Measurements from ENCODE around the gene NMS. TPM values are rescaled to one million over a fixed set of nuclear protein-coding genes. Genes with fewer than 3 reads are reported as not detected.
"Not testable (repeated sequence)": the region's sequence is repeated elsewhere in the genome, so short reads cannot be mapped to it uniquely, and the experiment has no call there.

The NMS gene
- total RNA-seq, 1 experiment from 2014 or later, result not detected

DNA sequence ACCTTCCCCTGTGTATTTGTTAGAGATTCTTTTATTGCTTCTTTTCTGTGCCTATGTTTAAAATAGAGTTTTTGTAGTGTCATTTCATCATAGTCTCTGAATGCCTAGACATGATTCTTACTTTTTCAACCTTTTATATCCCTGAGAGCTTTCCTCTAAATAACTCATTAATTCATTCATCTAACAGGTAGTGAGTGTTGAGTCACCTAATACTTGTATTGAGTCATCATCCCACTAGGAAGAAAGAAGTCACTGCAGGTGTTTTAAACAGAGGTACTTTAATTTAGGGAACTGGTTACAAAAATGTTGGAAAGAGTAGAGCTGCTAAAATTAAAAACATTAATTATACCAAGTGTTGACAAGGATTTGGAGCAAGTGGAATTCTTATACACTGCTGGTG is 18.5 kb upstream of the NMS start:
- Histone ChIP-seq H3K9me3 (replicated peaks) (no peaks in the 10 kb centered on the region), H3K36me3 (no peaks in the 10 kb centered on the region), H3K27ac (no peak overlapping the region), H3K4me3 (no peak overlapping the region), H3K4me1 (replicated peaks) (no peaks in the 10 kb centered on the region), H3K27me3 (replicated peaks) (no peaks in the 10 kb centered on the region)
- DNase-seq (ENCODE audit: low read depth in 1 of 2, low spot score in 2 of 2), result no peak

DNA sequence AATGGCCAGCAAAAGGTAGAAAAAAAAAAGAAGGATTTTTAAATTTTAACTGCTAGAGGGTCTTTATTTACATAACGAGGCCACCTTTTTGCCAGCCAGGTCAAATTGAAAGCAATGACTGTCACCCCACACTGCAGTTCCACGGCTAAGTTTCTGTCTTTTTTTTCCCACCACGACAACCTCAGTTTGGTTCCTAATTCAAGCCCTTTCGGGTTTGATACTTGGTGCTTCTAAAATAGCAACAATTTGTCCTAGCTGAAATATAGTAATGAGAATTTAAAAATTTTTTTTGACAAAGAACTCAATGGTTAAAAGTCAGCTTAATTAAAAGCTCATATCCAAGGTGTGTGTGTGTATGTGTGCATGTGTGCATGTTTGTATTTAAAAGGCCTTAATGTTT is 16.4 kb upstream of the NMS start:
- Histone ChIP-seq H3K4me3 (no peak overlapping the region), H3K36me3 (no peaks in the 10 kb centered on the region)
- no peak for DNase-seq (ENCODE audit: low read depth in 1 of 2, low spot score in 2 of 2)

DNA sequence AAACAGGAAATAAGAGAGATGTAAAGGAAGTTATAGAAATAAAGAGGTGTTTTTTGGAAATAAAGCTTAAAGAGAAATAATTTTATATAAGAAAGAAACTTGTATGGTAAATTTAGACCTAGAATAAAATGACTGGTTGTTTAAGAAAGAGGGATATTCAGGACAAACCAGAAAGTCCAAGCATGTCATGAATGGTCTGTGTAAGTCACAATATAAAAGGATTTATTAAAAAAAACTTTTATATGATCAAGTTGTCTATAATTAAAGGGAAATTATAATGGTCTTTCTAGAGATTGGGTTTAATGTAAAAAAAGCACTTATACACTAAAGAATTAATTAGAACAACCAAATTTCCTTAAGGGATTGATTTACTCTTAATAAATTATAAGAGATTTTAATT is 13.9 kb upstream of the NMS start:
- H3K36me3 ChIP-seq; H3K27me3 ChIP-seq (replicated peaks); DNase-seq (ENCODE audit: low read depth in 1 of 2, low spot score in 2 of 2); H3K4me3 ChIP-seq; H3K27ac ChIP-seq; H3K4me1 ChIP-seq (replicated peaks); H3K9me3 ChIP-seq (replicated peaks): not testable (repeated sequence)

More for the DNA sequence above, 16.4 kb upstream of the NMS start:
- H3K27me3 ChIP-seq (replicated peaks), result no peaks in the 10 kb centered on the region
- H3K9me3 ChIP-seq (replicated peaks), result no peaks in the 10 kb centered on the region
- no peak overlapping the region for H3K27ac ChIP-seq
- H3K4me1 ChIP-seq (replicated peaks), result no peaks in the 10 kb centered on the region

DNA sequence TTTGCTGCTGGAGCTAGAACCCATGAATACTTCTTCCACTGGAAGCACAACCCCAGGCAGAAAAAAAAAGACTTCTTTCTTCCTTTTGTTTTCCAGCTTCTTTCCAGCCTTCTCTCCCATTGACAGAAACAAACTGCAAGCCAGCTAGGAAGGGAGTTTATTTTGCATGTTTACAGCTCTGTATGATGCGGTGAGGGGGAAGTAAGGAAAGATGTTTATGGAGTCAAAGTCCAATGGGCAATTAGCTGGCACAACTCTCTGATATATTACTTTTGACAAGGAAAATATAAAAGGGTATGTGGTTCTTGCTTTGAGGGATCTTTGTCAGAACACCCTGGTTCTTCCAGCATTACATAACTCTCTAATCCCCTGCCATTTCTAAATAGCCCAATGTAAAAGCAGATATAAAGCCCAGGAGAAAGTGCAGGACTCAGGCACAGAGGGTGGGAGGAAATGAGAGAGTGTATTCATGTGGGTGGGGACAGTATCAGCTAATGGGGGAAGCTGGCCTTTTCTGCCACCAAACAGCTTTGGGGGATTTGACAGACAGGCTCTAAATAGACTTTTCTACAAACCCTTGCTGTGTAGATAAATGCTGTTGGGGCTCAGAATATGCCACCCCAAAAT is 9.3 kb upstream of the NMS start:
- Histone ChIP-seq H3K9me3 (replicated peaks) (no peaks in the 10 kb centered on the region), H3K27me3 (replicated peaks) (no peaks in the 10 kb centered on the region), H3K4me3 (no peak overlapping the region), H3K4me1 (replicated peaks) (no peaks in the 10 kb centered on the region), H3K27ac (no peak overlapping the region), H3K36me3 (no peaks in the 10 kb centered on the region)
- DNase-seq (ENCODE audit: low read depth in 1 of 2, low spot score in 2 of 2), result no peak

DNA sequence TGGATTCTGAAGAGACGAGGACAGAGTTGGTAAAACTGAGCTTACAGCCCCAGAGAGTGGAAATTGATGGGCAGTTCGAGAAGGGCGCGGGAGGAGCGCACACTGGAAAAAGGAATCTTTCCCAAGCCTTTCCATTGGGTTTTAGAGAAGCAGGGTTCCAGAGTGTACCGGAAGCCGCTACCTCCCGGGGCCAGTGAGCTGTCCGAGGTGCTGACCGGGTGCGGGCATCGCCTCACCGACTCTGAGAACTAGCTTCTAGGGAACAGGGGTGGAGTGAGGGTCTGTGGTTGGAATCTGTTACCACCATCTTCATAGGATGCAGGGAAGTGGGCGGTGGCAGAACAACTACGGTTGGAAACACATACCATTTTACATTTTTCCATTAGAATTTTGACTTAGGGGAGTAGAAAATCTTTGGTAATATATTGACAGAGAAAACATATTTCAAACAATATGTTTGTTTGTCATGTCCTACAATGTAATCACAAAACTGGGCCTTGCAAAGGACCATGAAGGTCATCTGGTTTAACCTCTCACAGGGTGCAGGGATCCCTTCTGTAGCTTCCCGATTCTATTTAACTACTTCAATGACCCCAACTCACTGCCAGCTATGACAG is 724 bp downstream of the NMS start:
- no peaks in the 10 kb centered on the region for H3K36me3 ChIP-seq
- H3K27ac ChIP-seq, result no peak overlapping the region
- H3K9me3 ChIP-seq (replicated peaks), result no peaks in the 10 kb centered on the region
- peaks cover 3% of the 10 kb centered on the region; the same call in 1 of the 2 replicates for H3K27me3 ChIP-seq (replicated peaks)
- no peaks in the 10 kb centered on the region for H3K4me1 ChIP-seq (replicated peaks)
- peak; percentile 6 to 47 for DNase-seq (ENCODE audit: low read depth in 1 of 2, low spot score in 2 of 2)
- no peak overlapping the region for H3K4me3 ChIP-seq

DNA sequence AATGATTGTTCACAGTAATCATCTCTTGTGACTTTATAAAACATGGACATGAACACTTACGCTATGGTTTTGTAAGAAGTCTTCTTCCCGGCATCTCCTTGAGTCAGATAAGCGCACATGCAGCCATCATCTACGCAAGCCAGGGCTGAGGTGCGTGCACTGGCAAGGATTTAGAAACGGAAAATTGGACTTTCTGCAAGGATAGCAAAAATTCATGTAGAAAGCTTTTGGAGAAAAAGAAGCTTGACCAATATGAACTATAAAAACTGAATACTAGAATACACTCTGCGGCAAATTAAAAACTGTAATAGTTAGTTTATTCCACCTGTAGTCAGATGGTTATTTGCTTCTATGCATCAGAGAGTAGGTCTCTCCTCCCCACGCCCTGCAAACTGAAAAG is 6.3 kb downstream of the NMS start:
- Histone ChIP-seq H3K9me3 (replicated peaks) (no peaks in the 10 kb centered on the region), H3K27ac (no peak overlapping the region), H3K4me1 (replicated peaks) (no peaks in the 10 kb centered on the region), H3K36me3 (no peaks in the 10 kb centered on the region), H3K4me3 (no peak overlapping the region), H3K27me3 (replicated peaks) (no peaks in the 10 kb centered on the region; the same call in 1 of the 2 replicates)
- no peak for DNase-seq (ENCODE audit: low read depth in 1 of 2, low spot score in 2 of 2)

DNA sequence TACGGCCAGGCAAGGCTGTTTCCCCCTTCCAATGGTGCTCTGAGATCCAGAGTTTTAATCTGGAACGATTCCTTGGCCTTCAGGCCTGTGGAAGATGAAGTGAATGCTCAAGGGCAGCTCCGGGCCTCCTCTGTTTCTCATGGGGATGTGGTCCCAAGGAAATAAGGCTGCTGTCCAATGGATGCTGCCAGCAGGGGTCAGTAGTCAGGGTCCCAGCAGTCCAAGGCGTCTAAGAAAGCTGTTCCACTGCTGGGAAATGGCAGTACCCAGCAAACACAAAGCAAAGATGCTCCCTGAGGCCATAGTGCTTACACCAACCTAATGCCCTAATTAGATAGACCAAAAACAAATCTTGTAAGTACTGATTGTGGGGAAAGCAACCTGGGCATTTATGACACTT is 12.5 kb downstream of the NMS start:
- no peaks in the 10 kb centered on the region for H3K4me1 ChIP-seq (replicated peaks)
- H3K27me3 ChIP-seq (replicated peaks), result no peaks in the 10 kb centered on the region
- H3K36me3 ChIP-seq, result no peaks in the 10 kb centered on the region
- no peak for DNase-seq (ENCODE audit: low read depth in 1 of 2, low spot score in 2 of 2)
- H3K4me3 ChIP-seq, result no peak overlapping the region
- H3K27ac ChIP-seq, result no peak overlapping the region
- no peaks in the 10 kb centered on the region for H3K9me3 ChIP-seq (replicated peaks)

DNA sequence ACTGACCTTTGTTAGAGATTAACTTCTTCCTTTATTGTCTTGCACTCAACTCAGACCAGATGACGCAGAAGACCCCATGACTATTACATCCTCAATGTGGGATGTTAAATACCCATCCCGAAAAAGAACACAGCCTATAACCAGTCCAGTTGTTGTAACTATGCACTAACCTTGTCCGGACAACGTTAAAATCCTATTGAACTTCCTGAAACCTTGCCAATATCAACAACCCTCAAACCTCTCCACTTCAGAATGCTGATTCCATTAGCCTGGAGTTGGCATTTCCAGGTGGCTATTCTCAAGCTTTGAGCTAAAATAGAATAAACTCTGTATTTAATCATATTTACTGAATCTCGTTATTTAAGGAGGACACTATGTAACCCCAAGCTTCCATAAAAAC is 13.6 kb downstream of the NMS start:
- Histone ChIP-seq H3K9me3 (replicated peaks) (no peaks in the 10 kb centered on the region), H3K4me3 (no peak overlapping the region), H3K27me3 (replicated peaks) (no peaks in the 10 kb centered on the region), H3K4me1 (replicated peaks) (no peaks in the 10 kb centered on the region), H3K27ac (no peak overlapping the region), H3K36me3 (no peaks in the 10 kb centered on the region)
- no peak for DNase-seq (ENCODE audit: low read depth in 1 of 2, low spot score in 2 of 2)

DNA sequence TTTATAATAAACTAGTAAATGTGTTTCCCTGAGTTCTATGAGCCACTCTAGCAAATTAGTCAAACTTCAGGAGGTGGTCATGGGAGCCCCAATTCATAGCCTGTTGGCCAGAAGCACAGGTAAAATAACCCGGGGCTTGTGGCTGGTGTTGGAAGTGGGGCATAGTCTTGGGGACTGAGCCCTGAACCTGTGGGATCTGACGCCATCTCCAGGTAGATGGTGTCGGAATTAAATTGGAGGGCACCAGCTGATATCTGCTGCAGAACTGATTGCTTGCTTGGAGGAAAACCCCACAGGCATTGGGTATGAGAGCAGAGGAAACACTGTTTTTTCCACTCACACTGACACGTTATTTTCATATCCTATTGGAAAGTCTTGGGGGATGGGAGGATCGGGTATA is 14.1 kb downstream of the NMS start:
- Histone ChIP-seq H3K4me1 (replicated peaks) (no peaks in the 10 kb centered on the region), H3K36me3 (no peaks in the 10 kb centered on the region), H3K9me3 (replicated peaks) (no peaks in the 10 kb centered on the region), H3K27ac (no peak overlapping the region), H3K27me3 (replicated peaks) (no peaks in the 10 kb centered on the region), H3K4me3 (no peak overlapping the region)
- no peak for DNase-seq (ENCODE audit: low read depth in 1 of 2, low spot score in 2 of 2)

DNA sequence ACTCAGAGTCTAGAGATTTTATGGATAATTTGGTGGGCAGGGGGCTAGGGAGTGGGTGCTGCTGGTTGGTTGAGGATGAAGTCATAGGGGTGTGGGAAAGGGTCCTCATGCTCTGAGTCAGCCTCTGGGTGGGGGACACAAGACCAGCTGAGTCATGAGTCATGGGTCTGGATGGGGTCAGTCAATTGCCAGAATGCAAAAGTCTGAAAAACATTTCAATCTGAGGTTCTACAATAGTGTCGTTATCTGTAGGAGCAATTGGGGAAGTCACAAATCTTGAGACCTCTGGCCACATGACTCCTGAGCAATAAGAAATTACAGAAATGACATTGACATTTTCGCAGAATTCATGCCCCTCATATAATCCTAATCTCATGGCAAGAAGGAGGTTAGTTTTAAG is 15.1 kb downstream of the NMS start:
- Histone ChIP-seq H3K4me3 (no peak overlapping the region), H3K36me3 (no peaks in the 10 kb centered on the region), H3K27ac (no peak overlapping the region), H3K9me3 (replicated peaks) (no peaks in the 10 kb centered on the region), H3K4me1 (replicated peaks) (no peaks in the 10 kb centered on the region), H3K27me3 (replicated peaks) (no peaks in the 10 kb centered on the region)
- DNase-seq (ENCODE audit: low read depth in 1 of 2, low spot score in 2 of 2), result no peak

DNA sequence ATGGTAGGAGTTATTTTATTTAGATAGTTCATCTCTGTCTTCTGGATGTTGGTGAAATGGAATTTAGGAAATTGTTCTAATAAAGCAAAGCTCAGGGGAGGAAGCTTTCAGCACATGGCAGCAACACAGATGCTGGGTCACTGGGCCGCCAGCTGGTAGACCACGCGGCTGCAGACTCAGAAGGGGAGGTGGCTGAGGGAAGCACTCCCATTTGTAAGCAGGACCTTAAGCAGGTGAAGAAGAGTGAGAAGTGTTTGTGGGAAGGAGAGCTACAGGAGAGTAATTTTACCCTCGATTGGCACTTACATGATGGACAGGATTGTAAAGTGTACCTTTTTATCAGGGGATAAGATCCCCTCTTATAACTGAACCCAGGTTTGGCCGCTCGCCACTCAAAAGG is 24.4 kb downstream of the NMS start:
- Histone ChIP-seq H3K27me3 (replicated peaks) (no peaks in the 10 kb centered on the region), H3K9me3 (replicated peaks) (no peaks in the 10 kb centered on the region; the same call in 1 of the 2 replicates), H3K4me1 (replicated peaks) (no peaks in the 10 kb centered on the region), H3K4me3 (no peak overlapping the region), H3K27ac (no peak overlapping the region), H3K36me3 (no peaks in the 10 kb centered on the region)
- DNase-seq (ENCODE audit: low read depth in 1 of 2, low spot score in 2 of 2), result no peak

DNA sequence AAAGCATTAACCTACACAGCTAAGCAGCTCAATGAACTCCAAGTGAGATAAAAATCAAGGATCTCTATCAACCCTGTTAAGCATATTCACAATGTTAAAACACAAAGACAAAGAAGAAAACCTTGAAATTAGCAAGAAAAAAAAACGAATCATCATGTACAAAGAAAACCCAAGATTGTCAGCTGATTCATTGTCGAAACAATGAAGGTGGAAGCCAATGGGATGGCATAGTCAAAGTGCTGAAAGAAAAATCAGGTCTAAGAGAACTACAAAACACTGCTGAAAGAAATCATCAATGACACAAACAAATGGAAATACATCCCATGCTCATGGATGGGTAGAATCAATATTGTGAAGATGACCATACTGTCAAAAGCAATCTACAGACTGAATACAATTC is 32.5 kb downstream of the NMS start:
- H3K4me3 ChIP-seq, result no peak overlapping the region
- no peaks in the 10 kb centered on the region; the same call in 1 of the 2 replicates for H3K9me3 ChIP-seq (replicated peaks)
- DNase-seq (ENCODE audit: low read depth in 1 of 2, low spot score in 2 of 2), result no peak
- no peaks in the 10 kb centered on the region for H3K27me3 ChIP-seq (replicated peaks)
- H3K36me3 ChIP-seq, result no peaks in the 10 kb centered on the region
- H3K4me1 ChIP-seq (replicated peaks), result no peaks in the 10 kb centered on the region
- H3K27ac ChIP-seq, result no peak overlapping the region

DNA sequence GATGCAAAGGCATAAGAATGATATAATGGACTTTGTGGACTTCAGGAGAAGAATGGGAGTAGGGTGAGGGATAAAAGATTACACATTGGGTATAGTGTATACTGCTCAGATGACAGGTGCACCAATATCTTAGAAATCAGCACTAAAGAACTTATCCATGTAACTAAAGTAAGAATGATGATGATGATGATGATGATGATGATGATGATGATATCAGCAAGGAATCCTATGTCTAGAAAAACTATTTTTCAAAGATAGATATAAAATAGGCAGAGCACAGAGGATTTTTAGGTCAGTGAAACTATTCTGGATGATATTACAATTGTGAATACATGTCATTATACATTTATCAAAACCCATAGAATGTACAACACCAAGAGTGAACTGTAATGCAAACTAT is 34.3 kb downstream of the NMS start:
- Histone ChIP-seq H3K4me3 (no peak overlapping the region), H3K4me1 (replicated peaks) (no peaks in the 10 kb centered on the region), H3K36me3 (no peaks in the 10 kb centered on the region), H3K27ac (no peak overlapping the region), H3K9me3 (replicated peaks) (no peaks in the 10 kb centered on the region; the same call in 1 of the 2 replicates), H3K27me3 (replicated peaks) (no peaks in the 10 kb centered on the region)
- no peak for DNase-seq (ENCODE audit: low read depth in 1 of 2, low spot score in 2 of 2)

DNA sequence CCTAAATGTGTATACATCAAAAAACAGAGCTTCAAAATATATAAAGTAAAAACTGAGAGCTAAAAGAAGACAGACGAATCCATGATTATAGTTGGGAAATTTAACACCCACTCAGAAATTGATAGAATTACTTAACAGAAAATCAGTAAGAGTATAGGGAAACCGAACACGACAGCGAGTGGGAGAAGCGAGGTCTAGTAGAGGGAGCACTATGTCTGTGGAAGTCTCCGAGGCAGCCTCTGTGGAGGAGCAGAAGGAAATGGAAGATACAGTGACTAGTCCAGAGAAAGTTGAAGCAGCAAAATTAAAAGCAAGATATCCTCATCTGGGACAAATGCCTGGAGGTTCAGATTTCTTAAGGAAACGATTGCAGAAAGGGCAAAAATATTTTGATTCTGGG is 38.8 kb downstream of the NMS start:
- Histone ChIP-seq H3K27me3 (replicated peaks) (no peaks in the 10 kb centered on the region), H3K4me3 (no peak overlapping the region), H3K9me3 (replicated peaks) (no peaks in the 10 kb centered on the region; the same call in 1 of the 2 replicates), H3K27ac (no peak overlapping the region), H3K36me3 (no peaks in the 10 kb centered on the region), H3K4me1 (replicated peaks) (no peaks in the 10 kb centered on the region)
- DNase-seq (ENCODE audit: low read depth in 1 of 2, low spot score in 2 of 2), result no peak

DNA sequence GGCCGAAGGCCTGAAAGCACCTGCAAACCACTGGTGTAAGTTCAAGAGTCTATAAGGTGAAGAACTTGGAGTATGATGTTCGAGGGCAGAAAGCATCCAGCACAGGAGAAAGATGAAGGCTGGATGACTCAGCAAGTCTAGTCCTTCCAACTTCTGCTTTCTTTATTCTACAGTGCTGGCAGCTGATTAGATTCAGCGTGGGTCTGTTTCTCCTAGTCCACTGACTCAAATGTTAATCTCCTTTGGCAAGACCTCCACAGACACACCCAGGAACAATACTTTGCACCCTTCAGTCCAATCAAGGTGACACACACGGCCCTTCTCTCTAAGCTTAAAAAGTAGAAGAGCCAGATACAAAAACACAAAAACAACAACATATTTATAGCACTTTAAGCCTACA is 43.4 kb downstream of the NMS start:
- H3K36me3 ChIP-seq, result no peaks in the 10 kb centered on the region
- no peaks in the 10 kb centered on the region for H3K9me3 ChIP-seq (replicated peaks)
- no peaks in the 10 kb centered on the region; the same call in 1 of the 2 replicates for H3K27me3 ChIP-seq (replicated peaks)
- no peak for DNase-seq (ENCODE audit: low read depth in 1 of 2, low spot score in 2 of 2)
- no peak overlapping the region for H3K27ac ChIP-seq
- no peaks in the 10 kb centered on the region for H3K4me1 ChIP-seq (replicated peaks)
- no peak overlapping the region for H3K4me3 ChIP-seq

All from SJSA1 (cell line).